ENCODE measurements around the gene FNBP1L.
A peak's percentile ranks its signal among the peaks of the same experiment; 100 is the strongest.

FNBP1L gene

DNA sequence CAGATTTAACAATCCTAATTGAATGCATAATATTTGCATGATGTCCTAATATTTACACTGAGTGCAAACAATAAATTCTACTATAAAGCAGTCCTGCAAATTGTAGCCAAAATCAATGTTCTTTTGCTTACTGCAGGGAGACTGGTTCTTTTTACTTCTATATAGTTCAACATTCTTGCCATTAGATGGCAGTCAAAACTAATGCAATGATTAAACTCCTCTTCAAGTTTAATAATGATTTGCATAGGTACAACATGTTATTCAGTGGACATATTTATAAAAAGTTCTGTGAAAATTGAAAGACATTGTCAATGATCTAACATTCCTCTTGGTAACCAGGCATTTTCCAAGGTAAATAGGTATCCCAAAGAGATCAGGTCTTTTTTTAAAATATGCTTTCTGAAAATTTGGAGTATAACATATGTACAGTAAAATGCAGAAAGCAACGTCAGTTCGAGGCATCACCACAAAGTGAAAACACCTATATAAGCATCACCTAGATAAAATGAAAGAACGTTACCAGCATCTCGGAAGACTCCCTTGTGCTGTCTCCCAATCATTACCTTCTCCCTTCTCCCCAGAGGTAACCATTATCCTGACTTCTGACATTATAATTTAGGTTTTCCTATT lies 9.8 kb upstream of the FNBP1L start:
- no peak overlapping the region for H2AK5ac ChIP-seq (ENCODE audit: low read depth, low read length)
- no peak overlapping the region for H3K27ac ChIP-seq (replicated peaks; ENCODE audit: low read length)
- no peak overlapping the region for H3K4me2 ChIP-seq (ENCODE audit: insufficient read depth, low read length, poor library complexity, severe bottlenecking)
- H2BK120ac ChIP-seq (ENCODE audit: low read depth, low read length), result no peak overlapping the region
- WGBS, 2 donors (ENCODE audit: extremely low coverage in 2 of 2, insufficient read length in 2 of 2, insufficient replicate concordance in 1 of 2), result no CpG with 5 or more reads among the region's 4 CpGs
- H3K79me1 ChIP-seq (ENCODE audit: low read depth, low read length), result no peaks in the 10 kb centered on the region
- no peak overlapping the region for H2AFZ ChIP-seq (ENCODE audit: low read length)
- no peak overlapping the region for H2BK15ac ChIP-seq (ENCODE audit: low read length)
- no peaks in the 10 kb centered on the region for H3K36me3 ChIP-seq (replicated peaks in 1 of 2; ENCODE audit: control insufficient read depth in 2 of 2, insufficient read depth in 2 of 2, low read length in 2 of 2)
- H3K18ac ChIP-seq (ENCODE audit: low read length), result no peak overlapping the region
- no peak overlapping the region for H3K14ac ChIP-seq (ENCODE audit: low read length)
- H3K4me1 ChIP-seq (ENCODE audit: control insufficient read depth in 2 of 2, insufficient read depth in 1 of 2, low read depth in 1 of 2, low read length in 2 of 2), result no peaks in the 10 kb centered on the region
- no peaks in the 10 kb centered on the region for H3K27me3 ChIP-seq (ENCODE audit: control insufficient read depth in 3 of 3, insufficient read depth in 3 of 3, low read depth in 1 of 3, low read length in 3 of 3)
- H3K4me3 ChIP-seq (ENCODE audit: low read length in 2 of 2), result no peak overlapping the region
- H3K9me3 ChIP-seq (replicated peaks in 1 of 2; ENCODE audit: control insufficient read depth in 2 of 2, insufficient read depth in 1 of 2, low read depth in 1 of 2, low read length in 2 of 2), result peaks cover 2 to 16% of the 10 kb centered on the region in 2 donors
- no peak overlapping the region for H3K4ac ChIP-seq (ENCODE audit: low read length)
- no peak overlapping the region for H3K9ac ChIP-seq (ENCODE audit: low read depth, low read length, poor library complexity)
- no peak overlapping the region for H2BK12ac ChIP-seq (ENCODE audit: low read length)
- H4K91ac ChIP-seq (ENCODE audit: low read depth, low read length, poor library complexity), result no peak overlapping the region
- no peak overlapping the region for H3K23ac ChIP-seq (ENCODE audit: low read depth, low read length, poor library complexity)
- no peak overlapping the region for H4K8ac ChIP-seq (ENCODE audit: low read depth, low read length)
- peak; percentile 11 for DNase-seq (ENCODE audit: low spot score)
- no peak overlapping the region for H2BK5ac ChIP-seq (ENCODE audit: low read length)

- H2BK15ac ChIP-seq (ENCODE audit: low read length), result no peak overlapping the region
- no peak overlapping the region for H2BK12ac ChIP-seq (ENCODE audit: low read length)
- H3K27ac ChIP-seq (replicated peaks; ENCODE audit: low read length), result no peak overlapping the region
- H3K18ac ChIP-seq (ENCODE audit: low read length), result no peak overlapping the region
- no peak overlapping the region for H3K9ac ChIP-seq (ENCODE audit: low read depth, low read length, poor library complexity)
- no peak overlapping the region for H2BK120ac ChIP-seq (ENCODE audit: low read depth, low read length)
- no peak overlapping the region for H2AK5ac ChIP-seq (ENCODE audit: low read depth, low read length)
- H4K8ac ChIP-seq (ENCODE audit: low read depth, low read length), result no peak overlapping the region
- no peak overlapping the region for H3K23ac ChIP-seq (ENCODE audit: low read depth, low read length, poor library complexity)
- no peaks in the 10 kb centered on the region for H3K36me3 ChIP-seq (replicated peaks in 1 of 2; ENCODE audit: control insufficient read depth in 2 of 2, insufficient read depth in 2 of 2, low read length in 2 of 2)
- no peaks in the 10 kb centered on the region for H3K27me3 ChIP-seq (ENCODE audit: control insufficient read depth in 3 of 3, insufficient read depth in 3 of 3, low read depth in 1 of 3, low read length in 3 of 3)
- no peak overlapping the region for H3K4me3 ChIP-seq (ENCODE audit: low read length in 2 of 2)
- no peak overlapping the region for H3K4ac ChIP-seq (ENCODE audit: low read length)
- H3K79me1 ChIP-seq (ENCODE audit: low read depth, low read length), result no peaks in the 10 kb centered on the region
- H3K4me1 ChIP-seq (ENCODE audit: control insufficient read depth in 2 of 2, insufficient read depth in 1 of 2, low read depth in 1 of 2, low read length in 2 of 2), result no peaks in the 10 kb centered on the region
- H3K9me3 ChIP-seq (replicated peaks in 1 of 2; ENCODE audit: control insufficient read depth in 2 of 2, insufficient read depth in 1 of 2, low read depth in 1 of 2, low read length in 2 of 2), result peaks cover 2 to 14% of the 10 kb centered on the region in 2 donors
- H2AFZ ChIP-seq (ENCODE audit: low read length), result no peak overlapping the region
- H2BK5ac ChIP-seq (ENCODE audit: low read length), result no peak overlapping the region
- DNase-seq (ENCODE audit: low spot score), result no peak
- H3K14ac ChIP-seq (ENCODE audit: low read length), result no peak overlapping the region
- no peak overlapping the region for H4K91ac ChIP-seq (ENCODE audit: low read depth, low read length, poor library complexity)
- no CpG with 5 or more reads among the region's 3 CpGs for WGBS, 2 donors (ENCODE audit: extremely low coverage in 2 of 2, insufficient read length in 2 of 2, insufficient replicate concordance in 1 of 2)
- H3K4me2 ChIP-seq (ENCODE audit: insufficient read depth, low read length, poor library complexity, severe bottlenecking), result no peak overlapping the region
These were observed 9.2 kb upstream of the FNBP1L start for GRCh38 chr1:93438716-93439115.

DNA sequence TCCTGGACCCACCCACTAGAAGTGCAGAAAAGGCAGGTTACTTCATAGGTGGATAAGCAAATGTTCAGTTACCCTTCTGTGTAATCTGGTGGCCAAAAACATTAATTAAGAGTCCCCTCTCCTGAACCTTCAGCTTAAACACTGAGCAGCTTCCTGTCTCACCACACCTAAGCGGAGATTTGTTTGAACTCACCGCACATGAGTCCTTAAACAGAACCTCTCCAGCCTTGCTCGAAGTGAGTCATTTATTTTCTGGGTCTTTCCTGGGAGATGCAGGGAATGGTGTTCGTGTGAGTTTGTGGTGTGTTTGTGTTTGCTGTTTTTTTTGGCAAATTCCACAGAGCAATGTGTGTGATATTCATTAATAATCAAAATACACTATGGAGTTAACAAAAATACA lies 7.6 kb upstream of the FNBP1L start:
- Histone ChIP-seq H2BK12ac (ENCODE audit: low read length) (no peak overlapping the region), H2BK5ac (ENCODE audit: low read length) (no peak overlapping the region), H4K91ac (ENCODE audit: low read depth, low read length, poor library complexity) (no peak overlapping the region), H2BK15ac (ENCODE audit: low read length) (no peak overlapping the region), H2BK120ac (ENCODE audit: low read depth, low read length) (no peak overlapping the region), H3K4me3 (ENCODE audit: low read length in 2 of 2) (no peak overlapping the region), H3K18ac (ENCODE audit: low read length) (no peak overlapping the region), H3K23ac (ENCODE audit: low read depth, low read length, poor library complexity) (no peak overlapping the region), H4K8ac (ENCODE audit: low read depth, low read length) (no peak overlapping the region), H3K4me1 (ENCODE audit: control insufficient read depth in 2 of 2, insufficient read depth in 1 of 2, low read depth in 1 of 2, low read length in 2 of 2) (no peaks in the 10 kb centered on the region), H3K14ac (ENCODE audit: low read length) (no peak overlapping the region), H3K9me3 (replicated peaks in 1 of 2; ENCODE audit: control insufficient read depth in 2 of 2, insufficient read depth in 1 of 2, low read depth in 1 of 2, low read length in 2 of 2) (no peaks in the 10 kb centered on the region), H3K36me3 (replicated peaks in 1 of 2; ENCODE audit: control insufficient read depth in 2 of 2, insufficient read depth in 2 of 2, low read length in 2 of 2) (no peaks in the 10 kb centered on the region), H3K9ac (ENCODE audit: low read depth, low read length, poor library complexity) (no peak overlapping the region), H3K79me1 (ENCODE audit: low read depth, low read length) (no peaks in the 10 kb centered on the region), H3K27me3 (ENCODE audit: control insufficient read depth in 3 of 3, insufficient read depth in 3 of 3, low read depth in 1 of 3, low read length in 3 of 3) (no peaks in the 10 kb centered on the region), H2AFZ (ENCODE audit: low read length) (no peak overlapping the region), H2AK5ac (ENCODE audit: low read depth, low read length) (no peak overlapping the region), H3K4me2 (ENCODE audit: insufficient read depth, low read length, poor library complexity, severe bottlenecking) (no peak overlapping the region), H3K27ac (replicated peaks; ENCODE audit: low read length) (no peak overlapping the region), H3K4ac (ENCODE audit: low read length) (no peak overlapping the region)
- no peak for DNase-seq (ENCODE audit: low spot score)
- WGBS, 2 donors (ENCODE audit: extremely low coverage in 2 of 2, insufficient read length in 2 of 2, insufficient replicate concordance in 1 of 2), result no CpG with 5 or more reads among the region's 4 CpGs

- H4K91ac ChIP-seq (ENCODE audit: low read depth, low read length, poor library complexity), result no peak overlapping the region
- H3K4me1 ChIP-seq (ENCODE audit: control insufficient read depth in 2 of 2, insufficient read depth in 1 of 2, low read depth in 1 of 2, low read length in 2 of 2), result no peaks in the 10 kb centered on the region
- H4K8ac ChIP-seq (ENCODE audit: low read depth, low read length), result no peak overlapping the region
- no peak for DNase-seq (ENCODE audit: low spot score)
- H3K9me3 ChIP-seq (replicated peaks in 1 of 2; ENCODE audit: control insufficient read depth in 2 of 2, insufficient read depth in 1 of 2, low read depth in 1 of 2, low read length in 2 of 2), result no peaks in the 10 kb centered on the region
- no peaks in the 10 kb centered on the region for H3K36me3 ChIP-seq (replicated peaks in 1 of 2; ENCODE audit: control insufficient read depth in 2 of 2, insufficient read depth in 2 of 2, low read length in 2 of 2)
- no peak overlapping the region for H3K23ac ChIP-seq (ENCODE audit: low read depth, low read length, poor library complexity)
- H2AK5ac ChIP-seq (ENCODE audit: low read depth, low read length), result no peak overlapping the region
- H3K79me1 ChIP-seq (ENCODE audit: low read depth, low read length), result no peaks in the 10 kb centered on the region
- H2AFZ ChIP-seq (ENCODE audit: low read length), result no peak overlapping the region
- H3K27ac ChIP-seq (replicated peaks; ENCODE audit: low read length), result no peak overlapping the region
- no peak overlapping the region for H2BK15ac ChIP-seq (ENCODE audit: low read length)
- H3K4me3 ChIP-seq (ENCODE audit: low read length in 2 of 2), result no peak overlapping the region
- no peak overlapping the region for H3K4ac ChIP-seq (ENCODE audit: low read length)
- no peak overlapping the region for H3K9ac ChIP-seq (ENCODE audit: low read depth, low read length, poor library complexity)
- no peak overlapping the region for H2BK120ac ChIP-seq (ENCODE audit: low read depth, low read length)
- H3K18ac ChIP-seq (ENCODE audit: low read length), result no peak overlapping the region
- H3K14ac ChIP-seq (ENCODE audit: low read length), result no peak overlapping the region
- no peak overlapping the region for H2BK5ac ChIP-seq (ENCODE audit: low read length)
- no CpG with 5 or more reads among the region's 4 CpGs for WGBS, 2 donors (ENCODE audit: extremely low coverage in 2 of 2, insufficient read length in 2 of 2, insufficient replicate concordance in 1 of 2)
- H3K4me2 ChIP-seq (ENCODE audit: insufficient read depth, low read length, poor library complexity, severe bottlenecking), result no peak overlapping the region
- H2BK12ac ChIP-seq (ENCODE audit: low read length), result no peak overlapping the region
- H3K27me3 ChIP-seq (ENCODE audit: control insufficient read depth in 3 of 3, insufficient read depth in 3 of 3, low read depth in 1 of 3, low read length in 3 of 3), result no peaks in the 10 kb centered on the region
These were observed 7.2 kb upstream of the FNBP1L start for GRCh38 chr1:93440706-93441105.
